HG03135 (cell line): ENCODE measurements around the gene PDXK.
"Not testable (repeated sequence)": the region's sequence is repeated elsewhere in the genome, so short reads cannot be mapped to it uniquely, and the experiment has no call there.

Experiments used
- ATAC-seq: cut with Tn5 transposase; IDR thresholded peaks from one replicate; pipeline ENCODE4 v1.9.1; 2021; ENCODE audit warnings: mild to moderate bottlenecking, moderate library complexity; ENCODE audit not compliant: unreplicated experiment

Gene PDXK

DNA sequence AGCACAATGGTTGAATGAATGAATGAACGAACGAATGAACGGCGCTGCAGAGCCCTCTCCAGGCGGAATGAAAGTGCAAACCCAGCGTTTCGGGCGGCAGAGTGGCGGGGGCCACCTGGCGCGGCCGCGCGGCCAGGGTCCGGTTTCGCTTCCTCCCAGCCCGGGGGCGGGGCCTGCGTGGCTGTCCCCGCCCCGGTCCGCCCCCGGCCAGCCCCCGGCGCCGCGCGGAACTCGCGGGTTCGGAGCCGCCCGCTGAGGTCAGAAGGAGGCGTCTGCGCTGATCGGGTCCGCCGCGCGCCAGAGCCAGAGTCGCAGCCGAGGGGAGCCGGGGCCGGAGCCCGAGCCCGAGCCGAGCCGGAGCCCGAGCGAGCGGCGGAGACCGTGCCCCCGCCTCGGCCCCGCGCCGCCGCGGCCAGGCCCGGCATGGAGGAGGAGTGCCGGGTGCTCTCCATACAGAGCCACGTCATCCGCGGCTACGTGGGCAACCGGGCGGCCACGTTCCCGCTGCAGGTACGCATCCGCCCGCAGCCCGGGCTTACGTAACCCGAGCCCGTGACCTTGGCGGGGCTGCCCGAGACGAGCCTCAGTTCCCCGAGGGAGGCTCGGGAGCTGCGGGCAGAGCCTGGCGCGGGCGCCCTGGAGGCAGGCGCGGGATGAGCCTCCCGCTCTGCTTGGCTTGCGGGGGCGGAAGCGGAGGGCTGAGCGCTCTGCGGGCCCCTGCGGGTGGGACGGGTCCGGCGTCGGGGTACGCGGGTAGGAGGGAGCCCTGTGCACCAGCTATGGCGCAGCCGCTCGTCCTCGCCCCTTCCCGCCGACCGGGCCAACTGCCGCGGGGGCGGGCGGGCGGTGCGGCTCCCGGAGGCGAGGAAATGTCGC, at the start of gene PDXK:
TSS of gene PDXK (plus strand) at position 258 of the 876 bp plus-strand sequence. CDS start at position 424, 166 bp downstream.
- peak; percentile 58 for ATAC-seq

DNA sequence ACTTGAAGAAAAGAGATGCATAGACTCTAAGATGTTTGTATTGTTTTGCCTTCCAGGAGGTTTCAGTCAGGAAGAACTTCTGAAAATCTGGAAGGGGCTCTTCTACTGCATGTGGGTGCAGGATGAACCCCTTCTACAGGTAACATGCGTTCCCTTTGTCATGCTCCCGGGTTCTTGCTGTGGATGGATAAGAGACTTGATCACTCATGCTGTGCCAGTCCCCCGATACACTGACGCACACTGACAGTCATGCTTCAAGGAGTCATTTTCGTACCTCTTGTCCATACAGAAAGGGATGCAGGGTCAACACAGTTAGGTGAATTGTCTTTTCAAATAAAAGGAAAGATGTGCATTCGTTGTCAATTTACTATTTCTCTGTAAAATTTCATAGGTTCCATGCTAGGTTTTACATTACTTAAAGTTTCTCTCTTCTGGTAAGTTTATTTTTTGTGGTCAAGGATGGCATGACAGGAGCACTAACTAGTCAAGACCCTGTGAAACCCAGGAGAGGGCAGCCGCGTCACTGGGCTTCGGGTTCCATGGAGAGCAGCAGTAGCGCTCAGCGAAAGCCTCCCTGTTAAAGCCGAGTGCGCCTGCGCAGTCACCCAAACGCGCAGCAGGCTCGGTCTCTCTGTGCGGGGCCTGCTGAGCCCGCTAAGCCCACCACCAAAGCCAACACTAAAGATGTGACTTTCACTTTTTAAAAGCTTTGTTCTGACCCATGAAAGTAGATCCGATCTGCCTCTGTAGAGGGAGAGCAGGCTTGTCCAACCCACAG, 48.9 kb upstream of the PDXK start:
- no peak for ATAC-seq

DNA sequence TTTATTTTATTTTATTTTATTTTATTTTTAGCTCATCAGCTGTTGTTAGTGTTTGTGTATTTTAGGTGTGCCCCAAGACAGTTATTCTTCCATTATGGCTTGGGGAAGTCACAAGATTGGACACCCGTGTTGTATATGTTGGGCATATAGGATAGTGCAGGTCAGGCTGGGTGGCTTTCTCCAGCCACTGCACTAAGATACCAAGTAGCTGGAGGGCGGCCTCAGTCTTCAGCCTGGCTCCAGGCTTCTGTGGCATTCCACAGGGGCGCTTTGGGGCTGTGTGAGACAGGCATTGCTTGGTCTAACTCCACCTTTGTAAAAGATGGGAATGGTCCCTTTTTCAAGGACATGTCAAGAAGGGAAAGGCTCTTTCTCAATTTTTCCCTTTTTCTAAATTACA, 43.1 kb upstream of the PDXK start:
- ATAC-seq, result no peak

DNA sequence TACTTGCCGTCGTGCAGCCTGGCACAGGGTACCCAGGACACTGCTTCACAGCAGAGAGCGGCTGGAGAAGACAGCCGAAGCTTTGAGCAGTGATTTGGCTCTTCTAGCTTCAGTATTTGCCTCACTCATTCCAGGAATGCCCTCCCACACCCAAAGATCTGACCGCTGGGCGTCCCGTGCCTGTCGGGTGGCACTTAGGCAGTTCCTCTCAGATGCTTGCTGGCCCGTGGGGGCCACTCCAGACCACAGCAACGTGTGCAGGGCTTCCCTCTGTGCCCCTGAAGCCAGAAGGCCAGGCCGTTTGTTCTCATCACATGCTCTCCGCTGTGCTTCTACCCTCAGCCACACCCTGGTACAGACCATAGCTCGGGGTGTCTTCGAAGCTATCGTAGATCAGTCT, 42.5 kb upstream of the PDXK start:
- no peak for ATAC-seq

DNA sequence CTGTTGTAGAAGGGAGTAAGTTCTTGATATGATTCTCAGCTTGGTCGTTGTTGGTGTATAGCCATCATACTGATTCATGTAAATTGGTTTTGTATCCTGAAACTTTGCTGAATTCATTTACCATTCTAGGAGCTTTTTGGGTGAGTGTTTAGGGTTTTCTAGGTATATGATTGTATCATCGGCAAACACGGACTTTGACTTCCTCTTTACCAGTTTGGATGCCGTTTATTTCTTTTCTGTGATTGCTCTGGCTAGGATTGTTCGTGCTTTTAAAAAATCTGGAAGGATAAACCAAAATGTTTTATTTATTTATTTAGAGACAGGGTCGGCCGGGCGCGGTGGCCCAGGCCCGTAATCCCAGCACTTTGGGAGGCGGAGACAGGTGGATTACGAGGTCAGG, 39.0 kb upstream of the PDXK start:
- no peak for ATAC-seq

DNA sequence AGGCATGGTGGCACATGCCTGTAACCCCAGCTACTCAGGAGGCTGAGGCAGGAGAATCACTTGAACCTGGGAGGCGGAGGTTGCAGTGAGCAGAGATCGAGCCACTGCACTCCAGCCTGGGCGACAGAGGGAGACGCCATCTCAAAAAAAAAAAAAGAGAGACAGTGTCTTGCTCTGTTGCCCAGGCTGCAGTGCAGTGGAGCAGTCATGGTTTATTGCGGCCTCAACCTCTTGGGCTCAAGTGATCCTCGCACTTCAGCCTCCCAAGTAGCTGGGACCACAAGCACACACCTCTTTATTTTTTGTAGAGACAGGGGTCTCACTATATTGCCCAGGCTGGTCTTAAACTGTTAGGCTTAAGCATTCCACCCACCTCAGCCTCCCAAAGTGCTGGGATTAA, 38.5 kb upstream of the PDXK start:
- not testable (repeated sequence) for ATAC-seq

DNA sequence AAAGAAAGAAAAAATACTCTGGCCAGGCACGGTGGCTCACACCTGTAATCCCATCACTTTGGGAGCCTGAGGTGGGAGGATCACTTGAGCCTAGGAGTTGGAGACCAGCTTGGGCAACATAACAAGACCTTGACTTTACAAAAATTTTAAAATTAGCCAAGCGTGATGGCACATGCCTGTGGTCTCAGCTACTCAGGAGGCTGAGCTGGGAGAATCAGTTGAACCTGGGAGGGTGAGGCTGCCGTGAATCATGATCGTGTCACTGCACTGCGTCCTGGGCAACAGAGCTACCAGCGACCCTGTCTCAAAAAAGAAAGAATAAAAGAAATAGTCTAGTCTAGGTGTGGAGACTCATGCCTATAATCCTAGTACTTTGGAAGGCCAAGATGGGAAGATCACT, 37.3 kb upstream of the PDXK start:
- ATAC-seq, result no peak

DNA sequence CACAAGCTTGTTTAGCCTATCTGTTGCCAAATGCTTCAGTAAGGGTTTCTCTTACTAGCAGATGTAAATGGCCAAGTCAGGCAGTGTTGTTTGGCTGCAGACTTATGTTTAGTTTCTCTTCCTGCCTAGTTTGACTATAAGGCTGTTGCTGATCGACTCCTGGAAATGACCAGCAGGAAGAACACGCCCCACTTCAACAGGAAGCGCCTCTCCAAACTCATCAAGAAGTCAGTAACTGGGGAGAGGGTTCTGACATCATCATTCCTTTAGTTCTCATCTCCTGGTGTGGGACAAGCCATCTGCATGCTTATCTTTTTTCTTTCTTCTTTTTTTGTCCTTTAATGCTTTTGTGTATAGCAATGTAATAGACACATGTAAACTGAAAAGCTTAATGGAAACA, 34.5 kb upstream of the PDXK start:
- no peak for ATAC-seq

DNA sequence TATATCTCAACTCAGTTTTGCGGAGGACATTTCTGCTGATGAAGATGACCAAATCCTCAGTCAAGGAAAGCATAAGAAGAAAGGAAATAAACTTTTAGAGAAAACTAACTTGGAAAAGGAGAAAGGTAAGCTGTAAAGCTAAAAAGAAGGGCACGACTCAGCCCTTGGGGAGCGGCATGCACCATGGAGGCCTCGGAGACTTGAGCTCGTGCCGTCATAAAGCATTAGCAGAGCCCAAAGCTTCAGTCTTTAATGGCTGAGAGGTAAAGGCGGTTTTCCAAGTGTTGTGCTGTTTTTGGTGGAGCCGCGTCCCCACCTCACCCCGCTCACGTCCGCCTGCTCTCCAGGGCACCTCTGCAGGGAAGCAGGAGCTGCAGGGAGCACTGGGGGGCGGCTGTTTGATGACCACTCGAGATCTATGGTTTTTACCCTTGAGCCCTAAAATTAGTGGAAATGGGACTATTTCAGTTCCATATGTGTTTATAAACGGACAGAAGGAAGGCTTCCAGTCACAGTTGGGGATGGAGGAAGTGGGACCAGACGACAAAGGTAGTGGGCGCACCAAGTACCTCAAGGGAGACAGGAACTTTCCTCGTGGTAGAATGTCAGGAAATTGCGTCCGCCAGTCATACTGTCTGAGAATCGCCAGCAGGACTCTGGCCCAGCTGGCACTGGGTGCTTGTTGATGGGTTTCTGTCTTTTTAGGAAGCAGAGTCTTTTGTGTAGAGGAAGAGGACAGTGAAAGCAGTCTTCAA, 31.9 kb upstream of the PDXK start:
- no peak for ATAC-seq

DNA sequence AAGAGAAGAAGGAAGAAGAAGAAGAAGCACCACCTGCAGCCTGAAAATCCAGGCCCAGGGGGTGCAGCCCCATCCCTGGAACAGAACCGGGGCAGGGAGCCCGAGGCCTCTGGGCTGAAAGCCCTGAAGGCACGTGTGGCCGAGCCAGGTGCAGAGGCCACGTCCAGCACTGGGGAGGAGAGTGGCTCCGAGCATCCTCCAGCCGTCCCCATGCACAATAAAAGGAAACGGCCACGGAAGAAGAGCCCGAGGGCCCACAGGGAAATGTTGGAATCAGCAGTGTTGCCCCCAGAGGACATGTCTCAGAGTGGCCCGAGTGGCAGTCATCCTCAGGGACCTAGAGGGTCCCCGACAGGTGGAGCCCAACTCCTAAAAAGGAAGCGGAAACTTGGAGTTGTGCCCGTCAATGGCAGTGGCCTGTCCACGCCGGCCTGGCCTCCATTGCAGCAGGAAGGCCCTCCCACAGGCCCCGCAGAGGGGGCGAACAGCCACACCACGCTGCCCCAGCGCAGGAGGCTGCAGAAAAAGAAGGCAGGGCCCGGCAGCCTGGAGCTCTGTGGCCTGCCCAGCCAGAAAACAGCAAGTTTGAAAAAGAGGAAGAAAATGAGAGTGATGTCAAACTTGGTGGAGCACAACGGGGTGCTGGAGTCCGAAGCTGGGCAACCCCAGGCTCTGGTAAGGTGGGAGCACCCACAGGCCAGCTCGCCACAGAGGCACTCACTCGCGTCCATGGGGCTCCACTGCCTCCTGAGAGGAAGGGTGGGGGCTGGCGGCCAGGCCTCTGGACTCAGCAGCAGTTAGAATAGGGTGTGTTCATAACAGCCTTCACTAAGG, 31.1 kb upstream of the PDXK start:
- ATAC-seq, result no peak

DNA sequence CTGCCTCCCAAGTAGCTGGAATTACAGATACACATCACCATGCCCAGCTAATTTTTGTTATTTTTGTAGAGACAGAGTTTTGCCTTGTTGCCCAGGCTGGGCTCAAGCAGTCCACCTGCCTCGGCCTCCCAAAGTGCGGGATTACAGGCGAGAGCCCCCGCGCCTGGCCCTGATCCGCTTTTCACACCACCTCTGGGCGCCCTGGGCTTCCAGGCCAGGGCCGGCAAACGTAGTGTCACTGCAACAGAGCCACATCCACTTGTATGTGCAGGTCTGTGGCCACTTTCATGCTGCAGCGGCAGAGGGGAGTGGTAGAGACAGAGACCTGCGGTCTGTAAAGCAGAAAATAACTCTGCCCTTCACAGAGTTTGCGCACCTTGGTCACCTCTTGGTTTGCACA, 30.0 kb upstream of the PDXK start:
- ATAC-seq, result no peak

DNA sequence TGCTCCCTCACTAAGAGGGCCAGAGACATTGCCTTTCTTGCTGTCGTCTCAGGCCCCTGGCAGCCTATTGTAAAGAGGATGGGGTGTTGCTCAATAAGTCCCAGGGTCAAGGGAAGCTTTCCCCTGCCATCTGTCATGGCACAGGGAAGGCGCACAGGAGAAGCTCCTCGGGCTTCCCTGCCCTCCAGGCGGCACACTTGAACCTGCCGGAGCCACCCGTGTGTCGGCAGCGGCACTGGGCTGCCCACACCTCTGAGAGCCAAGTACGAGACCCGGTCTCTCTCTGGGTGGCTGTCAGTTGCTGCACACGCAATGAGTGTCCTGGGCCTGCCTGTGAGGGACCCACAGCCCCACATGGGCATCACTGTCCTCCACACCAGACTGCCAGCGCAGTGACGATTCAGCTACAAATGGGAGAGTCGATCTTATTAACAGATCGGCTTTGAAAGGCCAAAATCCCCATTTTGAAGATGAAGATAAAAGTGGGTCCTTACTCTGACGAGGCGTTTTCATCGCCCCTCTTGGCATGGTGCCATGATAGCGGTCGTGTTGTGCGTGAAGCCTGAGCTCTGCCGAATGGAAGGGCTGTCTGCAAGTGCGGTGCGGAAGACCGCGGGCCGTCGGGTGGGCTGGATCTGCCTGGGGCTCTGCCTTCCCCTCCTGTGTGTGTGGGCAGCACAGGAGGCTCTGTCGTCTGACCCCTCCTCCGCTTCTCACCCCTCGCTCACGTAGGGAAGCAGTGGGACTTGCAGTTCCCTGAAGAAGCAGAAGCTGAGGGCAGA, 29.2 kb upstream of the PDXK start:
- ATAC-seq, result no peak

DNA sequence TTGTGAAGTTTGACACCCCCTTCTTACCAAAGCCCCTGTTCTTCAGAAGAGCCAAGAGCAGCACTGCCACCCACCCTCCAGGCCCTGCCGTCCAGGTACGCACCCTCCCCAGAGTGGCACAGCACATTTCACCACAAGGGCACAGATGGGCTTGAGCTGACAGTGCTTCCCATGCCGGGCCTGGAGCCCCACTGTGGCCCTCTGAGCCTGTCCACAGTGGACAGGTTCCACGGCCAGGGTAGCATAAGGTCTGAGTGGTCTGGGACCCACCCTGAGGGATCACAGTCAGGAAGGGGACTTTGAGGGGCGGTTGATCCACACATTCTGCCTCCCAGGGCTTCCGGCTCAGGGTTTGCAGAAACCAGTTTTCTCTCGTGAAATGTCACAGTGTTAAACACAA, 28.6 kb upstream of the PDXK start:
- ATAC-seq, result no peak

DNA sequence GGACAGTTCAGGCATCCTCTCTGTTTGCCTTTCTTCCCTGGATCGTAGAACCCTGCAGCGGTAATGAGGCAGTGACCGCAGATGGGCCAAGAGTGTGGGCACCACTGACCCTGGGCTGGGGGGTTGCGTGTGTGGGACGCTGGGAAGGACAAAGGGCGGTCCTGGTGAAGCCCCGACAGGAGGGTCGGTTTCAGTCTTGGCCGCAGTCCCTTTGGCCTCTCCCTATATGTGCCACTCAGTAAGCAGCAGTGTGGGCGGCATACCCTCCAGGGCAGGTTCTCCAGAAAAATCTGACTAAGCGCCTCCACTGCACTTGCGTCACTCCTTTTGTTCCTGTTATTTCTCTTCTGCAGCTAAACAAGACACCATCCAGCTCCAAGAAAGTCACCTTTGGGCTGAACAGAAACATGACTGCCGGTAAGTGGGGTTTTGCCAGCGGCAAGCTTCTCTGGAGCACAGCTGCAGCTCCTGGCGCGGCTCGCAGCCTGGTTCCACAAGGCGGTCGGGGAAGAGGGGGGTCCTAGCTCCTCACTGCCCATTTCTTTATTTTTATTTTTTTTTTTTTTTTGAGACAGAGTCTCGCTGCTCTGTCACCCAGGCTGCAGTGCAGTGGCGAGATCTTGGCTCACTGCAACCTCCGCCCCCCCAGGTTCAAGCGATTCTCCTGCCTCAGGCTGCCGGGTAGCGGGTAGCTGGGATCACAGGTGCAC, 27.7 kb upstream of the PDXK start:
- ATAC-seq, result no peak

DNA sequence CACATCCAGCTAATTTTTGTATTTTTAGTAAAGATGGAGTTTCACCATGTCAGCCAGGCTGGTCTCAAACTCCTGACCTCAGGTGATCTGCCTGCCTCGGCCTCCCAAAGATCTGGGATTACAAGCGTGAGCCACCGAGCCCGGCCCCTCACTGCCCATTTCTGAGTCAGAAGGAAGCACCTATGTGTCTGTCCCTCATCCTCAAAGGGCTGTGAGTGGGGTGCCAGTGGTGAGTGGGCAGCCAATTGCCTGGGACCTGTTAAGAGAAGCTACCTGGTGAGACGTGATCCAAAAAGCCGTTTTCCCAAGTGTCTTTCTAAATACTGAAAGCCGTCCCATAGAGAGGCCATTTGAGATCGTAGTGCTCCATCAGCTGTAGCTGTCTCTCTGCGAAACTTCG, 27.1 kb upstream of the PDXK start:
- ATAC-seq, result no peak

DNA sequence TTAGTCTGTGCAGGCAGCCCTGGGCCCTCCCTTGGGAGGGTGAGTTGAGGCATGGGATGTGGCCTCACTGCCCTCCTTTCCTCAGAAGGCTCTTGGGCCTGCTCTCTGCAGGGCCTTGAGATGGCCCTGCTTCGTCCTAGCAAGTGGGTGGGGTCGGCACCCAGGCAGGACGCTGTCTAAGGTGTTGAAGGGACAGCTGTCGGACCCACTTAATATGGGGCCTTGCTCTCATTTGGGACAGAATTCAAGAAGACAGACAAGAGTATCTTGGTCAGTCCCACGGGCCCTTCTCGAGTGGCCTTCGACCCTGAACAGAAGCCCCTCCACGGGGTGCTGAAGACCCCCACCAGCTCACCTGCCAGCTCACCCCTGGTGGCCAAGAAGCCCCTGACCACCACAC, 26.0 kb upstream of the PDXK start:
- ATAC-seq, result no peak

DNA sequence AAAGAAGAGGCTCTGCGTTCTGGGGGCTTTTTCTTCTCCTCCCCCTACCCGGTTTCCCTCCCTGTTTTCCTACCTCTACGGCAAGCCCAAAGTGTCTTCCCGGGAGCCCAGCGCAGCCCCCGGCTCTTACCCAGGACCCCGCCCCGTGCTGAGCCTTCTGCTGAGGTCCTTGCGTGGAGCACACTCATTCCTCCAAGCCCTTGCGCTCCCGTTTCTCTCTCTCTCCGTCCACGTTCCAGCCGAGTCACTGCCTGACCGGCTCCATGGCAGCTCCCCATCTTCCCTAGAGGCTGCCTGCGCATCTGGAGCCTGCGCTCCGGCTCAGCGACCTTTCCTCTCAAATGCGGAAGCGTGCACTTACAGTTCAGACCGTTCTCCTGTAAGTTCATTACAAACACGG, 24.9 kb upstream of the PDXK start:
- ATAC-seq, result no peak

DNA sequence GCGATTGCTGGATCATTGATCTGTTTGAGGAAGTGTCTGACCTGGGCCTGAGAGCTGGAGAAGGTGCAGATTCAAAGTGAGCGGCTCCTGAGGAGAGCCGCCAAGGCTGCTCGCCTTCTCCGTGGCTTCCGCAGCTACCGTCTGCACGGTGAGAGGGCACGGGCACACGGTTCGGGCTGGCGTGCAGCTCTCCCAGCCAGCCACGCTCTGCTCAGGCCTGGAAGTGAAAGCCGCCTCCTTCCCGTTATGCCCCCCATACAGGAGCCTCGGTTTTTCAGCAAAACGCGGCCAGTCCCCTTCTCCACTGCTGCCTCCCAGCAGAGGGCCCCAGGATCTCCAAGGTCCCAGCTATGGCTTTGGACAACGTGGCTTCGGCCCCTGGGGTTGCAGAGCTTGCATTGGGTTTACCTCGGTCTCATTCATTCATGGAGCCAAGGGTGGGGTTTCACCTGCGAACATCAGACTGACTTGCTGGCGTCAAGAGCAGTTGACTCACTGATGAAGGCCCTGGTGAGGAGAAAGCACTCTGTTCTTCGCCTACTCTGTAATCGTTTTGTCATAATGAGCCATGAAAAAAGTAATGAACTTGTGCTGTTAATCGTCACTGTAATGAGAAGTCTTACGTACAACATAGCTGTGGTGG, 24.4 kb upstream of the PDXK start:
- ATAC-seq, result no peak

DNA sequence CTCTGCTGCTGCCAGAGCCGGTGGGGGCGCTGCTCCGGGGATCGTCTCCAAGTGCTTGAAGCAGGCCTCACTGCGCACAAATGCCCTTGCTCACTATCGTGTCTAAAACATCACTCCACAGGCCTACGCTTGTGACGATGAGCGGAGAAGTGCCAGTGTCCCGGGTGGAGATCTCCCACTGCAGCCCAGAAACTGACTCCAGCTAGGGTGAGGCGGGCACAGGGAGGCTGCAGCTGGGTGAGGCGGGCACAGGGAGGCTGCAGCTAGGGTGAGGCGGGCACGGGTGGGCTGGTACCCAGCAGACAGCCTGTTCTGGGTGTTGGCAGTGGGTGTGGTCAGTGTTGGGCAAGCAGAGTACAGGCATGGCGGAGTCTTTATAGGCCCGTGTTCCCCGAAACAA, 22.7 kb upstream of the PDXK start:
- ATAC-seq, result no peak
